Lung (tissue), 12 donors: ENCODE results near the gene ARHGAP1. TPM values are rescaled to one million over a fixed set of nuclear protein-coding genes. Genes with fewer than 3 reads are reported as not detected.

Experiments
- ATAC-seq: fragments of 200-7000 bp; cut with Tn5 transposase; one replicate; pipeline ENCODE4 v1.9.1; 2020; ENCODE audit warnings: moderate number of reproducible peaks; ENCODE audit not compliant: insufficient read depth, low FRiP score
- DNase-seq, 3 donors: peaks; one replicate each; pipeline ENCODE4 v3.0.0-alpha.2; 2013 to 2017
- H3K27ac ChIP-seq, 2 donors: one replicate each; pipeline ENCODE4 v1.5.1; 2013; ENCODE audit warnings: mild to moderate bottlenecking in 2 of 2, moderate library complexity in 2 of 2, control low read depth in 1 of 2, inconsistent platforms in 1 of 2, low read depth in 1 of 2, low read length in 1 of 2
- H3K27me3 ChIP-seq, 3 donors: one replicate each; pipeline ENCODE4 v1.5.1; 2013; ENCODE audit warnings: low read length in 2 of 3; ENCODE audit not compliant: control insufficient read depth in 3 of 3, insufficient read depth in 3 of 3
- H3K36me3 ChIP-seq, 4 donors: one replicate each; pipeline ENCODE4 v1.5.1; 2013; ENCODE audit warnings: low read length in 4 of 4, mild to moderate bottlenecking in 1 of 4, moderate library complexity in 1 of 4; ENCODE audit not compliant: control insufficient read depth in 4 of 4, insufficient read depth in 4 of 4
- H3K4me1 ChIP-seq, 5 donors: one replicate each; pipeline ENCODE4 v1.5.1; 2013; ENCODE audit warnings: low read length in 5 of 5, mild to moderate bottlenecking in 2 of 5, moderate library complexity in 1 of 5; ENCODE audit not compliant: control insufficient read depth in 5 of 5, insufficient read depth in 5 of 5
- H3K4me3 ChIP-seq: one replicate; pipeline ENCODE4 v1.5.1; 2013; ENCODE audit warnings: mild to moderate bottlenecking, control low read depth, moderate library complexity
- H3K9ac ChIP-seq, 2 donors: one replicate each; pipeline ENCODE4 v1.5.1; 2013; ENCODE audit warnings: low read length in 2 of 2, control low read depth in 1 of 2; ENCODE audit not compliant: insufficient read depth in 1 of 2
- H3K9me3 ChIP-seq, 4 donors: one replicate each; pipeline ENCODE4 v1.5.1; 2013; ENCODE audit warnings: low read length in 3 of 4, mild to moderate bottlenecking in 1 of 4, moderate library complexity in 1 of 4; ENCODE audit not compliant: control insufficient read depth in 4 of 4, insufficient read depth in 3 of 4
- WGBS, 2 donors: extraction: QIAGEN DNeasy Blood & Tissue Kit; methylation state at CpG; one replicate each; pipeline ENCODE4 v1.1.7; 2013; 5-methylcytosine and 5-hydroxymethylcytosine counted together
- polyA plus RNA-seq, 2 donors: library from polyadenylated mRNA; stranded (reverse); fragments of 200-250 nt; gene quantifications; one replicate each; pipeline ENCODE4 v1.2.1, GENCODE V29; 2013
- total RNA-seq, 2 donors: library from RNA; depleted of rRNA in 1 of 2; stranded (reverse); fragments of >200 nt in 1 of 2; gene quantifications; one replicate each; pipeline ENCODE4 v1.2.1, GENCODE V29; 2014 to 2021
- TF ChIP-seq, protein P1 (sequence below): IDR thresholded peaks from 2 replicates; pipeline ENCODE4 v1.5.1; 2012; ENCODE audit warnings: mild to moderate bottlenecking; ENCODE audit errors: control extremely low read depth, extremely low read depth
- donor health status: control.
- donor health status: control.
- donor health status: Bipolar disorder and iron deficiency.
- donor health status: healthy.
- donor health status: DM: yes; HTN: yes; CAD: no.

The ARHGAP1 gene
- total and polyA plus RNA-seq, 4 donors = 23.3 to 87.9 (median 36.6) TPM

DNA sequence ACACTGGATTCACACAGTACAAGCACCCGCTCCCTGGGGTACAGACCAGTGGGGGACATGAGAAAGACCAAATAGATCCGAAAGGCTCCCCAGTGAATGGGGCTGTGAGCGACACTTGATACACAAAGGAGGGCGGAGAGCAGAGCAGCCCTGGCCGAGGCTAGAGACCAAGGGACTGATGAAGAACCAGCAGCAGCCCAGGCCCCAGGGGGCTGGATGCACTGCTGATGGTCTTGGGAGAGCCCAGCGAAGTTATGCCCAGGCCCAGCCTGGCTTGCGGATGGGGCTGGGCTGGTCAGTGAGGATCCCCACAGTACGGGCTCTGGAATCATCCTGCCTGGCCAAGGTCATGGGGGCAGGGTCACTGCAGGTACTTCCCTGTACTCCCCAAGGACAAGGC is 23.2 kb downstream of the ARHGAP1 start:
- Histone ChIP-seq H3K36me3 (peaks cover 17 to 69% (median 28%) of the 10 kb centered on the region in 4 donors), H3K4me3 (no peak overlapping the region), H3K27ac (peak overlapping the region; percentile 21 to 51), H3K4me1 (peaks cover 2 to 16% (median 11%) of the 10 kb centered on the region in 5 donors), H3K9ac (no peak overlapping the region), H3K9me3 (no peaks in the 10 kb centered on the region), H3K27me3 (no peaks in the 10 kb centered on the region)
- ATAC-seq (no peak), DNase-seq (no peak)
- WGBS, 2 donors = 87 to 89% methylated on average over 8 of the region's 8 CpGs
- TF ChIP-seq, protein P1, sequence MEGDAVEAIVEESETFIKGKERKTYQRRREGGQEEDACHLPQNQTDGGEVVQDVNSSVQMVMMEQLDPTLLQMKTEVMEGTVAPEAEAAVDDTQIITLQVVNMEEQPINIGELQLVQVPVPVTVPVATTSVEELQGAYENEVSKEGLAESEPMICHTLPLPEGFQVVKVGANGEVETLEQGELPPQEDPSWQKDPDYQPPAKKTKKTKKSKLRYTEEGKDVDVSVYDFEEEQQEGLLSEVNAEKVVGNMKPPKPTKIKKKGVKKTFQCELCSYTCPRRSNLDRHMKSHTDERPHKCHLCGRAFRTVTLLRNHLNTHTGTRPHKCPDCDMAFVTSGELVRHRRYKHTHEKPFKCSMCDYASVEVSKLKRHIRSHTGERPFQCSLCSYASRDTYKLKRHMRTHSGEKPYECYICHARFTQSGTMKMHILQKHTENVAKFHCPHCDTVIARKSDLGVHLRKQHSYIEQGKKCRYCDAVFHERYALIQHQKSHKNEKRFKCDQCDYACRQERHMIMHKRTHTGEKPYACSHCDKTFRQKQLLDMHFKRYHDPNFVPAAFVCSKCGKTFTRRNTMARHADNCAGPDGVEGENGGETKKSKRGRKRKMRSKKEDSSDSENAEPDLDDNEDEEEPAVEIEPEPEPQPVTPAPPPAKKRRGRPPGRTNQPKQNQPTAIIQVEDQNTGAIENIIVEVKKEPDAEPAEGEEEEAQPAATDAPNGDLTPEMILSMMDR = no peak

DNA sequence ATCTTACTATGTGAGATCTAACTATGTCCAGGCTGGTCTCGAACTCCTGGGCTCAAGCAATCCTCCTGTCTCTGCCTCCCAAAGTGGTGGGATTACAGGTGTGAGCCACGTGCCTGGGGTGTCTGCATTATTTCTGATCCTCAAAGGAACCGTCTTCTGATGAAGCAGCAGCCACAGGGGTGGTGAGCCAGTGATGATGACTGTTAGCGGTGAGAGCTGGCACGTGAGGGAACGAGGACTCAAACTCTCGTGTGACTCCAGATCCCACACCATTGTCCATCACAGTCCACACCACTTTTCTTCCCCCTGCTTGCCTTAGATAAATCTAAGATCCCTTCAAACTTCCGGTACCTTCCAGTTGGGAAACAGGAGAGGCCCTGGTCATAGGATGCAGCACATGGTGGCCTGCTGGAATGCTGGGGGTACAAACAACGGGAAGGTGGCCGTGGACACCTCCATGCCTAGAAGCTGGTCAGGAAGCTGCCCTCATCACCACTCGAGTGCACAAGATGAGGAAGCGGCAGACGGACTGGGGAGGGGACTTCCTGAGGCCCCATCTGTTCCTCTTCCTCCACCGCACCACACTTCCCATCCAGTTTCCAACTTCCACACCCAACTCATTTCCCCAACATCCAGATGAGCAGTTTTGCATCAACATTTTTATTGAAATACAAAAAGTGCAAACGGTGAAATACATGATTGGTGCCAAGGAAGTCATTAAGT is 23.8 kb downstream of the ARHGAP1 start:
- WGBS, 2 donors = 46 to 71% methylated on average over 15 of the region's 15 CpGs
- Histone ChIP-seq H3K4me3 (no peak overlapping the region), H3K4me1 (peaks cover 2 to 16% (median 11%) of the 10 kb centered on the region in 5 donors), H3K27ac (peak overlapping the region; percentile 21 to 27), H3K9ac (no peak overlapping the region), H3K9me3 (no peaks in the 10 kb centered on the region), H3K36me3 (peaks cover 17 to 67% (median 25%) of the 10 kb centered on the region in 4 donors), H3K27me3 (no peaks in the 10 kb centered on the region)
- no peak for ATAC-seq
- TF ChIP-seq, protein P1 = no peak
- no peak for DNase-seq

DNA sequence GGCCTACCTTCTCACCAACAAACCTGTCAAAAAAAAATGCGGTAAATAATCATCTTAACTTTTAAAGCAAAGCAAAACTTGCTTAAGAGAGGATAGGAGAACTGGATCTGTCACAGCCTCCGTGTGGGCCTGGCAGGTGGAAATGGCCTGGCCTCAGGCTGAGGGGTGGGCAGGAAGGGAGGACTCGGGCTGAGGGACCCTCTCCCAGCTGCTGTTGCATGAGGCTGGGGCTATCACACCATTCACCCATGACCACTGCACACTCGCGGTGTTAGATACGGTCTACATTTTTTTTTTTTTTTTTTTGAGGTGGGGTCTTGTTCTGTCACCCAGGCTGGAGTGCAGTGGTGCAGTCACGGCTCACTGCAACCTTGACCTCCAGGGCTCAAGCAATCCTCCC is 24.5 kb downstream of the ARHGAP1 start:
- DNase-seq (no peak), ATAC-seq (no peak)
- WGBS, 2 donors = 83 to 85% methylated on average over 7 of the region's 7 CpGs
- Histone ChIP-seq H3K9ac (peak overlapping the region in 1 of 2 donors; percentile 42), H3K4me3 (no peak overlapping the region), H3K9me3 (no peaks in the 10 kb centered on the region), H3K36me3 (peaks cover 16 to 65% (median 26%) of the 10 kb centered on the region in 4 donors), H3K27me3 (no peaks in the 10 kb centered on the region), H3K27ac (peak overlapping the region; percentile 74 to 90), H3K4me1 (peaks cover 2 to 16% (median 11%) of the 10 kb centered on the region in 5 donors)
- TF ChIP-seq, protein P1 = no peak
